Lower lobe of right lung (tissue), 2 donors: ENCODE results near the gene PTPRN2. TPM values are rescaled to one million over a fixed set of nuclear protein-coding genes. Genes with fewer than 3 reads are reported as not detected.
A peak's percentile ranks its signal among the peaks of the same experiment; 100 is the strongest.

ENCODE experiments used
- ATAC-seq, 2 donors: fragments of 200-7000 bp; cut with Tn5 transposase; one replicate each; pipeline ENCODE4 v1.9.1; 2020 to 2022; ENCODE audit warnings: mild to moderate bottlenecking in 2 of 2, moderate library complexity in 2 of 2
- DNase-seq: peaks from one replicate; pipeline ENCODE4 v3.0.0-alpha.2; 2020
- H3K27ac ChIP-seq: fragments of 200-600 bp; one replicate; pipeline ENCODE4 v1.8.0; 2022
- H3K27me3 ChIP-seq: fragments of 200-600 bp; one replicate; pipeline ENCODE4 v1.8.0; 2022; ENCODE audit warnings: low read depth
- H3K36me3 ChIP-seq: fragments of 200-600 bp; one replicate; pipeline ENCODE4 v1.8.0; 2022; ENCODE audit warnings: mild to moderate bottlenecking
- H3K4me1 ChIP-seq: fragments of 200-600 bp; one replicate; pipeline ENCODE4 v1.8.0; 2022
- H3K4me3 ChIP-seq: fragments of 200-600 bp; one replicate; pipeline ENCODE4 v1.8.0; 2022; ENCODE audit warnings: mild to moderate bottlenecking
- H3K9me3 ChIP-seq: fragments of 200-600 bp; one replicate; pipeline ENCODE4 v1.8.0; 2022
- CTCF ChIP-seq: fragments of 200-600 bp; IDR thresholded peaks from one replicate; pipeline ENCODE4 v1.8.0; 2022; ENCODE audit warnings: antibody characterized with exemption, mild to moderate bottlenecking
- intact Hi-C: fragments of 100-400 bp; cut with DNase I; formaldehyde crosslinking; loops from one replicate; pipeline ENCODE4 v1.11.0; 2022
- total RNA-seq: library from RNA; stranded (reverse); fragmentation: NEBNext Ultra II Directional; extraction: Animal tissue kit (Norgen Biotek cat#: 25700); gene quantifications from one replicate; pipeline ENCODE4 v1.2.1, GENCODE V29; 2021
- donor health status: DM: no; HTN: yes; CAD: no; lungs with severe emphysema.

PTPRN2 gene
- total RNA-seq, 1 donor from 2014 or later = 6.8 TPM

- H3K4me3 ChIP-seq = peak overlapping the region; percentile 31
- H3K27ac ChIP-seq = no peak overlapping the region
- ATAC-seq (no peak), DNase-seq (no peak)
- no peaks in the 10 kb centered on the region for H3K9me3 ChIP-seq
- no peaks in the 10 kb centered on the region for H3K36me3 ChIP-seq
- intact Hi-C loops = no loop called here
- no peaks in the 10 kb centered on the region for H3K27me3 ChIP-seq
- no peaks in the 10 kb centered on the region for H3K4me1 ChIP-seq
- TF ChIP-seq CTCF = no peak
Measured at GRCh38 chr7:158549176-158549615, 38.4 kb downstream of the PTPRN2 start.

- no peak for ATAC-seq
- H3K36me3 ChIP-seq = no peaks in the 10 kb centered on the region
- H3K4me1 ChIP-seq = no peaks in the 10 kb centered on the region
- TF ChIP-seq CTCF = no peak
- no peaks in the 10 kb centered on the region for H3K9me3 ChIP-seq
- H3K27ac ChIP-seq = no peak overlapping the region
- no peaks in the 10 kb centered on the region for H3K27me3 ChIP-seq
- H3K4me3 ChIP-seq = no peak overlapping the region
- intact Hi-C loops = no loop called here
- no peak for DNase-seq
Measured at GRCh38 chr7:158548726-158549125, 38.9 kb downstream of the PTPRN2 start.

- no peak overlapping the region for H3K4me3 ChIP-seq
- ATAC-seq (no peak), DNase-seq (peak; percentile 37)
- no peak overlapping the region for H3K27ac ChIP-seq
- intact Hi-C loops = no loop called here
- no peaks in the 10 kb centered on the region for H3K9me3 ChIP-seq
- TF ChIP-seq CTCF = no peak
- H3K27me3 ChIP-seq = no peaks in the 10 kb centered on the region
- H3K4me1 ChIP-seq = no peaks in the 10 kb centered on the region
- no peaks in the 10 kb centered on the region for H3K36me3 ChIP-seq
Measured at GRCh38 chr7:158547817-158548216, 39.8 kb downstream of the PTPRN2 start.

GRCh38 chr7:158546626-158547025, 41.0 kb downstream of the PTPRN2 start:
- intact Hi-C loops = no loop called here
- no peaks in the 10 kb centered on the region for H3K9me3 ChIP-seq
- no peak overlapping the region for H3K4me3 ChIP-seq
- H3K27ac ChIP-seq = no peak overlapping the region
- ATAC-seq (no peak), DNase-seq (no peak)
- no peaks in the 10 kb centered on the region for H3K4me1 ChIP-seq
- H3K27me3 ChIP-seq = no peaks in the 10 kb centered on the region
- no peaks in the 10 kb centered on the region for H3K36me3 ChIP-seq
- TF ChIP-seq CTCF = no peak

GRCh38 chr7:158546214-158546613, 41.4 kb downstream of the PTPRN2 start:
- ATAC-seq = no peak
- no peaks in the 10 kb centered on the region for H3K4me1 ChIP-seq
- no peak for TF ChIP-seq CTCF
- H3K9me3 ChIP-seq = no peaks in the 10 kb centered on the region
- H3K4me3 ChIP-seq = no peak overlapping the region
- H3K36me3 ChIP-seq = no peaks in the 10 kb centered on the region
- intact Hi-C loops = no loop called here
- H3K27me3 ChIP-seq = no peaks in the 10 kb centered on the region
- no peak overlapping the region for H3K27ac ChIP-seq
- DNase-seq = no peak

- Histone ChIP-seq H3K9me3 (no peaks in the 10 kb centered on the region), H3K27ac (no peak overlapping the region), H3K36me3 (no peaks in the 10 kb centered on the region), H3K4me3 (no peak overlapping the region), H3K27me3 (no peaks in the 10 kb centered on the region), H3K4me1 (no peaks in the 10 kb centered on the region)
- TF ChIP-seq CTCF = no peak
- ATAC-seq = no peak
- intact Hi-C loops = no loop called here
- DNase-seq = no peak
Measured at GRCh38 chr7:158544708-158545107, 42.9 kb downstream of the PTPRN2 start.
